GM21786 (cell line): Measurements from ENCODE around the gene NALCN.

Experiments used
- ATAC-seq: cut with Tn5 transposase; IDR thresholded peaks from one replicate; pipeline ENCODE4 v1.9.1; 2021; ENCODE audit not compliant: unreplicated experiment

Gene NALCN

GRCh38 chr13:101049166-101049850 is 367.0 kb downstream of the NALCN start:
- no peak for ATAC-seq

DNA sequence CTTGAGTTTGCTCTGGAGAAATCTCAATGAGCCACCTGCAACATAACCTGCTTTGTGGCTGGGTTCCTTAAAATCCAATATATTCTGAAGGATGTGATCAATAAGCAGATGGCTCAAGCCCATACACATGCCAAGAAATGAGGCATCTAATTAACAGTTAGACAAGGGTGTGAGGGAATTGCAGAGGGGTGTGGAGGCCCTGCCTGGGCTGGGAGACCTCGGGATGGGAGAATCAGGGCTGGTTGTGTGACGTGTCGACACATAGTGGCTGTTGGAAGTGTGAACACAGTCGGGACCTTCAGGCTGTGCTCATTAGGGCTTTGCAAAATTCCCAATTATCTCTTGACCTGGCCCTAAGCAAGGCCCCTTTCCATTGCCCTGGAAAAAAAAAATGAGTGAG is 379.8 kb downstream of the NALCN start:
- ATAC-seq: no peak

- ATAC-seq: no peak
Observed at GRCh38 chr13:101035119-101035620, 381.1 kb downstream of the NALCN start.

- ATAC-seq: no peak
Observed at GRCh38 chr13:101026736-101027398, 389.4 kb downstream of the NALCN start.

DNA sequence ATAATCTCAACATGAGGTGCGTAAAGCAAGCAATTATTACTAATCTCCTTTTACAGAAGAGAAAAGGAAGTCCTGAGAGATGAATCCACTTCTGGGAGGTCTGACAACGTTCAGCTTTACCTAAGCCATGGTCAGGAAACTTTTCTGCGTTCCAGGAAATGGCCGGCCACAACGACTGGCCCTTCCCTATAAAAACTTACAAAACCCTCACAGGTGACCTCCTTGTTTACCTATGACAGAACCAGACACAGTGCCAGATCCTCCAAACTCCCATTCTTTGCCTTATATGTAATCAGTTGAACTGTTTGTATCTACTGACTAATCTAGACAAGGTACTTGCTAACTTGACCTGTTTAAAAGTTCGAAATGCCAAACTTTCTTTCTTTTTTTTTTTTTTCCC is 390.0 kb downstream of the NALCN start:
- no peak for ATAC-seq

- ATAC-seq: no peak
Observed at GRCh38 chr13:101025925-101026324, 390.4 kb downstream of the NALCN start.

GRCh38 chr13:101025519-101025918 is 390.8 kb downstream of the NALCN start:
- no peak for ATAC-seq

- no peak for ATAC-seq
Observed at GRCh38 chr13:101019126-101019525, 397.2 kb downstream of the NALCN start.

- no peak for ATAC-seq
Observed at GRCh38 chr13:101018720-101019119, 397.6 kb downstream of the NALCN start.

DNA sequence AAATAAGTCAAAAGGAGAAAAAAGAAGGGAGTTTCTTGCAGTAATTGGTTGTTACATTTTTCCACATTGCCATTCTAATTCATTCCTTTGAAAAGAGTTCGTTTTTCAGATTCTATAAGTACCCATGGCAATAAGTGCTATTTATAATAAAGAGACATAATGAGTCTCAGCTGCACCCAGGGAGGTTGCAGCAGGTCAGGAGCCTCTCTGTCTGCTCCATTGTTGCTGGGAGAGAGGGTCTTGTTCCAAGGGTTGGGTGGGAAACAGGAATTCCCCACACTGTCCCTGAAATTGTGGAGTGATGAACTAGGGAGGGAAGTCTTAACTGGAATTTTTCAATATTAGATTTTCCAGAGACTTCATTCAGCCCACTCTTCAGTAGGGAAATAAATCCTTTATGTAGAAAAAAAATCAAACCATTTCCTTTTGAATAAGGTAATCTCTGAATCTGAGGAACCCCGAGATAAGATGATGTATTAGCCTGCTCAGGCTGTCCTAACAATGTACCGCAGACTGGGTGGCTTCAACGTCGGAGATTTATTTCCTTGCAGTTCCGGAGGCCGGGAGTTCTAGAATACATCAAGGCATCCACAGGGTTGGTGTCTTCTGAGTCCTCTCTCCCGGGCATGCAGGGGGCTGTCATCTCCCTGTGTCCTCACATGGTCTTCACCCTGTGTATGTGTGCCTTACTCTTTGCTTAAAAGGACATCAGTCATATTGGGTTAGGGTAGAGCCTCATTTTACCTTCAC is 399.0 kb downstream of the NALCN start:
- ATAC-seq: no peak

DNA sequence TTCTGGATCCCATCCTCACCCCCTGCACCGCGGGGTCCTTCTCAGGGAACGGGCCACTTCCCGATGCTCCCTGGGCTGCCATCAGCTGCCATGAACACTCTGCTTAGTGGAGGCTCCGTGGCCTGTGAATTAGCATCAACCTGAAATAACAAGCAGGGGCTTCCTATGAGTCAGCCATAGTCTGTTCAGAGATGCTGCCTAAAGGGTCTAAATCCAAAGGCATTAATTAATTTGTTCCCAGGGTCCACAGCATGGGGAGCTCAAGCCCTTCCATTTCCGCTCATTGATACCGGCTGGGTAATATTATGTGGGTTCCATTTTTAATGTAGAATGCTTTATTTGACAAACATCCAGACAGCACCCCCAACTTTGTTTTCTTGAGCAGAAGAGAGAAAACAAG is 399.8 kb downstream of the NALCN start:
- ATAC-seq: no peak

GRCh38 chr13:101013245-101013644 is 403.1 kb downstream of the NALCN start:
- ATAC-seq: no peak

GRCh38 chr13:101010100-101010499 is 406.2 kb downstream of the NALCN start:
- ATAC-seq: no peak

GRCh38 chr13:101007245-101007644 is 409.1 kb downstream of the NALCN start:
- no peak for ATAC-seq
